ENCODE measurements around the gene COMT. TPM values are rescaled to one million over a fixed set of nuclear protein-coding genes. Genes with fewer than 3 reads are reported as not detected.

Gene COMT
- total RNA-seq, 4 donors from 2014 or later = 105 to 235 (median 208) TPM

DNA sequence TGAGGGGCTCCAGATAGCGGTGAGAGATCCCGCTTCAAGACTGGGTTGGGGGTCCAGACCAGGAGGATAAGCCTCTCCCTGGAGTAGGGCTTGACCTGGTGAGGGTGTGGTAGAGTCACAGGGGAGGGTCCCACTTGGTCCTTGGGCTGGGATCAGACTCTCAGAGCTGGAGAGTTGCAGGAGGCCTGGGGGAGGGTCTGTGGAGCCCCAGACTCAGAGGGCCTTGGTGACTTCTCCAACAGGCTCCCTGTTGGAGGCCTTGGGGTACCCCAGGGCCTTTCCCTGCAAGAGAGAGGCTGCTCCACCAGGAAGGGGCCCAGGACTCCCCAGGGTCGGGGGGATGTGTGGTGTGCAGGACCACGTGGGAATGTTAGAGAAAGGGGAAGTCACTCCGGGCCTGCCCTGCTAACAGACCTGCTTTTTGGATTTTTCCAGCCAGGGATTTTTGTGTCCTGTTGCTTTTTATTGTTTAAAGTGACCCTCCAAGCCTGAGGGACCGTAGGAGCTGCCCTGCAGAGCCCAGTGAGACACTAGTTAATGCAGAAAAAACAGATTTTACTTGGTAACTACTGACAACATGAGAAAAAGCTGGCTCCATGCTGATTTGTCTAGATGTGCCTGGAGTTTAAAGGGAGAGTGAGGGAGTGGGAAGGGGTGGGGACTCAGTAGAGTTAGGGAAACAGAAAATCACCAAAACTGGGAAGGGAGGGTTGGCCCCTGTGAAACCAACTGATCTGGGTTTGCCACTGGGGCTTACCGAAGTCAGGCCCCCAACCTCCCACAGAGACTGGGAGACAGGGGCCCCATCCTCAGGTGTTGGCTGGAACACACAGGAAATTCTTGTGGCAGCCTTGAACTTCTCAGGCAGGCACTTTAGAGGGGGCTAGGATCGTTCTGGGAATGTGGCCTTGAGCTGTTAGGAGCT lies 847 bp downstream of the COMT start:
- TF ChIP-seq EP300 (IDR thresholded peaks at IDR 0.05) = no peak
- TF ChIP-seq POLR2AphosphoS5 (IDR thresholded peaks at IDR 0.05) = no peak
- no peak for TF ChIP-seq POLR2A (IDR thresholded peaks at IDR 0.05)
- TF ChIP-seq, protein P1, sequence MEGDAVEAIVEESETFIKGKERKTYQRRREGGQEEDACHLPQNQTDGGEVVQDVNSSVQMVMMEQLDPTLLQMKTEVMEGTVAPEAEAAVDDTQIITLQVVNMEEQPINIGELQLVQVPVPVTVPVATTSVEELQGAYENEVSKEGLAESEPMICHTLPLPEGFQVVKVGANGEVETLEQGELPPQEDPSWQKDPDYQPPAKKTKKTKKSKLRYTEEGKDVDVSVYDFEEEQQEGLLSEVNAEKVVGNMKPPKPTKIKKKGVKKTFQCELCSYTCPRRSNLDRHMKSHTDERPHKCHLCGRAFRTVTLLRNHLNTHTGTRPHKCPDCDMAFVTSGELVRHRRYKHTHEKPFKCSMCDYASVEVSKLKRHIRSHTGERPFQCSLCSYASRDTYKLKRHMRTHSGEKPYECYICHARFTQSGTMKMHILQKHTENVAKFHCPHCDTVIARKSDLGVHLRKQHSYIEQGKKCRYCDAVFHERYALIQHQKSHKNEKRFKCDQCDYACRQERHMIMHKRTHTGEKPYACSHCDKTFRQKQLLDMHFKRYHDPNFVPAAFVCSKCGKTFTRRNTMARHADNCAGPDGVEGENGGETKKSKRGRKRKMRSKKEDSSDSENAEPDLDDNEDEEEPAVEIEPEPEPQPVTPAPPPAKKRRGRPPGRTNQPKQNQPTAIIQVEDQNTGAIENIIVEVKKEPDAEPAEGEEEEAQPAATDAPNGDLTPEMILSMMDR (IDR thresholded peaks at IDR 0.05) = no peak
- ATAC-seq = peak; percentile 72
- Histone ChIP-seq H3K27ac (peak overlapping the region; percentile 92 to 98 (median 96)), H3K9me3 (no peaks in the 10 kb centered on the region), H3K4me1 (peaks cover 4 to 83% (median 26%) of the 10 kb centered on the region in 3 donors), H3K36me3 (peaks cover 0 to 4% of the 10 kb centered on the region in 2 donors), H3K4me3 (peak overlapping the region; percentile 72 to 93), H3K27me3 (no peaks in the 10 kb centered on the region)
- WGBS, 2 donors (ENCODE audit: low coverage in 1 of 2) = 0 to 4% methylated on average over 2 to 3 of the region's 8 CpGs

DNA sequence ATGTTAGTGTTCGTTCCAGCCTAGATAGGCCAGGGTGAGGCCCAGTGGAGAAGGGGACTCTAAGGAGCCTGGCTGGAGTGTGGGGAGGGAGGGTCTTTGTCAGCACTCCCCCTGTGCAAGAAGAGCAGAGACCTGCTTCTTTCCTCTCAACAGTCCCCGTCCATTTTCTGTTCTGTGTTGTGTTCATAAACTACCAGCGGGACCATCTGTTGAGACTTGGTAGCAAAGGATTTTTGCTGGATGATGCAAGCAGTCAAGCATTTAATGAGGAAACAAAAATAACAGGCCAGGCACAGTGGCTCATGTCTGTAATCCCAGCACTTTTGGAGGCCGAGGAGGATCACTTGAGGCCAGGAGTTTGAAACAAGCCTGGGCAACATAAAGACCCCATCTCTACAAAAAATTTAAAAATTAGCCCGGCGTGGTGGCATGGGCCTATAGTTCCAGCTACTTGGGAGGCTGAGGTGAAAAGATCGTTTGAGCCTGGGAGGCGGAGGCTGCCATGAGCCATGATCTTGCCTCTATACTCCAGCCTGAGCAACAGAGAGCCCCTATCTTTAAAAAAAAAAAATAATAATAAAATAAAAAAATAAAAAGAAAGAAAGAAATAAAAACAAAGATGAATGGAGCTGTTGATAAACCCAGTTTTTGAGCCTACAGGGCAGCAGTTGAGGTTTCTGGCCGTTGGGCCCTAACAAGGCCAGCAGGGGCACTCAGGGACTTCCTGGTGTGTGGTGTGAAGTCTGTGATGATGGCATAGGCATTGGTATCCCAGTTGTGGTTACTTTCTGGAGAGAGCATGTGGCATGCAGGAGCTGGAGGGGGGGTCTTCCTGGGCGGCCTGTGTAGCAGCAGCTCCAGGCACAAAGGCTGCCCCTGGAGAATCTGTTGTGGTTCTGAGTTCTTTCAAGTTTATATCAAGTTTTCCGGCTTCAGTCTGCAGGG lies 1.8 kb downstream of the COMT start:
- Histone ChIP-seq H3K27ac (peak overlapping the region; percentile 92 to 98 (median 96)), H3K4me3 (peak overlapping the region; percentile 72 to 93), H3K27me3 (no peaks in the 10 kb centered on the region), H3K4me1 (peaks cover 4 to 90% (median 28%) of the 10 kb centered on the region in 3 donors), H3K9me3 (no peaks in the 10 kb centered on the region), H3K36me3 (no peaks in the 10 kb centered on the region)
- peak; percentile 68 for ATAC-seq
- TF ChIP-seq POLR2AphosphoS5 (IDR thresholded peaks at IDR 0.05) (peak; percentile 85), POLR2A (IDR thresholded peaks at IDR 0.05) (peak in 1 of 2 donors; percentile 25)
- TF ChIP-seq, protein P1 (IDR thresholded peaks at IDR 0.05) = no peak
- WGBS, 2 donors (ENCODE audit: low coverage in 1 of 2) = 48 to 55% methylated on average over 5 to 6 of the region's 11 CpGs

DNA sequence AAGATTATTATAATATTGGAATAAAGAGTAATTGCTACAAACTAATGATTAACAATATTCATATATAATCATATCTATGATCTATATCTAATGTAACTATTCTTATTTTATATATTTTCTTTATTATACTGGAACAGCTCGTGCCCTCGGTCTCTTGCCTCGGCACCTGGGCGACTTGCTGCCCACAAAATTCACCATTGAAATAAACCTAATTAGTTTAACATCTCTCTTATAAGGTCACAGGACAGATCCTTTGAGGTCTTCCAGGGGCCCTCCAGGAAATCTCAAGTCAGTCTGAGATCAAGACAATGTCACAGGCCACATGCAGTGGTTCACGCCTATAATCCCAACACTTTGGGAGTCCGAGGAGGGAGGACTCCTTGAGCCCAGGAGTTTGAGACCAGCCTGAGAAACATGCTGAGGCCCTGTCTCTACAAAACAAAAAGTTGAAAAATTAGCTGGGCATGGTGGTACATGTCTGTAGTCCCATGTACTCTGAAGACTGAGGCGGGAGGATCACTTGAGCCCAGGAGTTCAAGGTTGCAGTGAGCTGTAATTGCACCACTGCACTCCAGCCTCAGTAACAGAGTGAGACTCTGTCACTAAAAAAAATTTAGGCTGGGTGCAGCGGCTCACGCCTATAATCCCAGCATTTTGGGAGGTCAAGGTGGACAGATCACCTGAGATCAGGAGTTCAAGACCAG lies 6.6 kb downstream of the COMT start:
- Histone ChIP-seq H3K4me3 (no peak overlapping the region), H3K4me1 (peaks cover 4 to 93% (median 26%) of the 10 kb centered on the region in 3 donors), H3K27me3 (no peaks in the 10 kb centered on the region), H3K9me3 (no peaks in the 10 kb centered on the region), H3K27ac (peak overlapping the region in 3 of 4 donors; percentile 84 to 96 (median 93)), H3K36me3 (no peaks in the 10 kb centered on the region)
- no peak for ATAC-seq
- WGBS, 2 donors (ENCODE audit: low coverage in 1 of 2) = 65 to 67% methylated on average over 5 to 8 of the region's 9 CpGs
- no peak for TF ChIP-seq POLR2A (IDR thresholded peaks at IDR 0.05)
- TF ChIP-seq EP300 (IDR thresholded peaks at IDR 0.05) = no peak
- no peak for TF ChIP-seq POLR2AphosphoS5 (IDR thresholded peaks at IDR 0.05)
- TF ChIP-seq, protein P1 (IDR thresholded peaks at IDR 0.05) = no peak

DNA sequence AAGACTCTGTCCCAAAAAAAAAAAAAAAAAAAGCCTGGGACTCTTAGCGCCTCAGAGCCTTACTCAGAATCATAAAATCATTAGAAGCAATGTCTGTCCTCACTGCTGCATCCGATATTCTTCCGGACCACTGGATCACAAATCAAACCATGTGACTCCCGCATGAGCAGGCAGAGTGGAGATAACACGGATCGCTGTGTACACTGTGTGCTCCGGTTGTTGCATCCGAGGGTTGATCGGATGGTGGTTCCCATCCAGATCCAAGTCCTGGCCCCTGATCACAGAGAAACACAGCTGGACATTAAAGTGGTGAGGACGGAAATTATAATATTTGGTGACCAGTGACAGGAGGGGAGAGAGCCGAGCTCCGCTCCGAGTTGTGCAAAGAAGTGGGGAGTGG lies 9.8 kb downstream of the COMT start:
- H3K36me3 ChIP-seq = no peaks in the 10 kb centered on the region
- ATAC-seq = no peak
- H3K27me3 ChIP-seq = no peaks in the 10 kb centered on the region
- 89% methylated on average over 9 of the region's 13 CpGs; no CpG with 5 or more reads in 1 of the 2 donors for WGBS, 2 donors (ENCODE audit: low coverage in 1 of 2)
- no peak overlapping the region for H3K4me3 ChIP-seq
- no peak for TF ChIP-seq EP300 (IDR thresholded peaks at IDR 0.05)
- TF ChIP-seq POLR2A (IDR thresholded peaks at IDR 0.05) = no peak
- no peak for TF ChIP-seq POLR2AphosphoS5 (IDR thresholded peaks at IDR 0.05)
- TF ChIP-seq, protein P1 (IDR thresholded peaks at IDR 0.05) = no peak
- peaks cover 0 to 83% (median 21%) of the 10 kb centered on the region in 3 donors for H3K4me1 ChIP-seq
- H3K9me3 ChIP-seq = no peaks in the 10 kb centered on the region
- peak overlapping the region in 1 of 4 donors; percentile 76 for H3K27ac ChIP-seq
